GM18907 (cell line): ENCODE results near the gene FAM24B.
"Not testable (repeated sequence)": the region's sequence is repeated elsewhere in the genome, so short reads cannot be mapped to it uniquely, and the experiment has no call there.

Experiments
- ATAC-seq: cut with Tn5 transposase; IDR thresholded peaks from one replicate; pipeline ENCODE4 v1.9.1; 2021; ENCODE audit warnings: mild to moderate bottlenecking, moderate library complexity; ENCODE audit not compliant: unreplicated experiment

The FAM24B gene, protein sequence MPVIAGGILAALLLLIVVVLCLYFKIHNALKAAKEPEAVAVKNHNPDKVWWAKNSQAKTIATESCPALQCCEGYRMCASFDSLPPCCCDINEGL

DNA sequence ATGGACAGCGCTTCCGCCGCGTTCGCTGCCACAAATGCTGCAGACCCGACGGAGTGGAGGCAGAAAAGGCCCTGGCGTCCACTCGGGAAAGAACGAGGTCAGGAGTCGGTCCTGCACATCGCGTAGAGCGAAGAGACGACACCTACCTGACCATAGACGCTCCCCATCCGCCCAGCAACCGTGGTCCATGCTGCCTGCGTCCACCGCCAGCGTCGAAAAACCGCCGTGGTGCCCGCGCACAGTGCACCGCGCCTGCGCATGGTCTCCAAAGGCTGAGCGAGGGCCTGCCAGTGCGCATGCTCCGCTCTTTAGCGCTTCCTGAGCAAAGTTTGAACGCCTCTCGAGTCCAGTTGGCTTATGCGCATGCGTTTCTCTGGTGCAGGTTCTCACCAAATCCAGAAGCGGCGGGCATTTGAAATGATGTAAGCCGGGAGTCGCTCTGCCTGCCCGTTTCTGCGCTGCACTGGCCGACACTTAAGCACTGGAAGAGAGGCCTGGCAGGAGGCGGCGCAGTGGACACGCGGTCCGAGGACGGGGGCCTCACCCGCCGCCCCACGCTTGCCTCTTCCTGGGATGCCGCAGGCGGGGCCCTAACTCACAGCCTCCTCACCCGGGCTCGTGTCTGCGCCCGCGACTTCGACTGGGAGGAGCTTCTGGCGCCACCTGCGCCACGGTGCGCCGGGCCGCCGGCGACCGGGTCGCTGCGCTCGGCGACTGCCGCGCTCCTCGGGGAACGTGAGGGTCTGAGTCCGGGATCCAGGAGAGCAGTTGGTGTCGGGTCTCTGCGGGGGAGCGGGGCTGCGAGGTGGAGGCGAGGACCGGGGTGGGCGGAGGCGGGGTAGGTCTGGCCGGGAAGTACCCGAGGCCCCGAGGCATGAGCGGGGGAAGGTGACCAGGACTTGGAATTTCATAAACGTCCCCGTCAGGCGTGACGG, at the start of gene FAM24B:
TSS of gene FAM24B (minus strand) at position 243 of the 935 bp plus-strand sequence. CDS start 29,066 bp downstream, outside the sequence.
- ATAC-seq: peak; percentile 77

DNA sequence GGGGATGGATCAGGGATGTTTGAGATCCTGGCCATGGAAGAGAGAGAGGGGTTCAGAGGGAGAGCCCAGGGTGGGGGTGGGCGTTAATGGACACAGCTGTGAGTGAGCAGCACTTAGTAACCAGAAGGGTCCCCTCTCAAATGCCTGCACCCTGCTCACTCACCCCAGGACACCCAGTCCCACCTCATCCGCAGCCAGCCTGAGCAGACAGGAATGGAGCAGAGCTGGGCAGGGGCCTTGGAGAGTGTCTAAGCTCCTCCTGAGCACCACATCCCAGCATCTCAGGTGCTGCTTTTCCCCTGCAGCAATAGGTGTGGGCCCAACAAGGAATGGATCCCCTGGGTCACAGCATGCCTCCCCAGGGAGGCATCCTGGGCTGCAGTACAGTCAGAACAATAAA, 36.3 kb upstream of the FAM24B start:
- ATAC-seq: no peak

DNA sequence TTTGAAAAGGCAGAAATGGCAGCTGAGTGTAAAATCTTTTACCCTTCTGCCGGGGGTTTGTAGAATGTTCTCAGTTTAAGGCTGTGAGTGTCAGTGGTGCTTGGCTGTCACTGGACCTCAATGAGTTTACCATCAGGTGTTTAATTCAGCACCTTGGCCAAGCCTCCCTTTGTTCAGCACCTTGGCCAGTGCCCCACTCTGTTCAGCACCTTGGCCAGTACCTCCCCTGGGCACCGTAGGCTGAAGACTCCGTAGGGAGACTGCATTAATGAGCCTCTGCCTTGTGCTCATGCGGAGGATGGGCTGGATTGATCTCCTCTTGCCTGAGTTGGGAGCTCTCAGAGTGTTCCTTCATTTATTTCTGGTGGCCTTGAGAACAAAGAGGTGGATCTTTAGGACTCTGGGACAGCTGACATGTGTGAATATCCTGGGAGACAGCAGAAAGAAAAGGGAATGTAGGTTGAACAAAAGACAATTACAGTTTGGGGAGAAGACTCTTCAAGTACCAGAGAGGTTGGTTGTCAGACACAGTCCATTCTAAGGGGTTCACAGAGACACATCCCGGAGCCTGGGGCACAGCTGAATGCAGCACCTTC, 32.6 kb upstream of the FAM24B start:
- ATAC-seq: no peak

DNA sequence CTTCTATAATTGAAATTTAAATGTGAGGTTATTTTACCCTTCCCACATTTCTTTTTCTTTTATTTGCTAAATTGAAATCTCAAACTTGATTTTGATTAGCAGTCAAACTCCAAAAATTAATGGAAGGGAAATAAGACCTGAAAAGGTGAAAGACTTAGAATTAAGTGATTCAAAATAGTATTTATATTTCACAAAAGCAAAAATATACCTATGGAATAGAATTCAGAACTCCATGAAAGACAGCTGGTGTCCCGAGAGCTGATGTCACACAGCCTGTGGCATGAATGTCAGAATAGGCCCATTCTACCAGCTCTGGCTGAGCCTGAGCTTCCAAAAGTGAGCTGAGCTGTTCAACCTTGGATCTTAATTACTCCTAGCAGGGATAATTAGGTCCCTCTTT, 30.9 kb upstream of the FAM24B start, which contains the start of gene FAM24A:
TSS of gene FAM24A (plus strand) at position 301 of the 400 bp plus-strand sequence. CDS start 1,025 bp downstream, outside the sequence.
- no peak for ATAC-seq

DNA sequence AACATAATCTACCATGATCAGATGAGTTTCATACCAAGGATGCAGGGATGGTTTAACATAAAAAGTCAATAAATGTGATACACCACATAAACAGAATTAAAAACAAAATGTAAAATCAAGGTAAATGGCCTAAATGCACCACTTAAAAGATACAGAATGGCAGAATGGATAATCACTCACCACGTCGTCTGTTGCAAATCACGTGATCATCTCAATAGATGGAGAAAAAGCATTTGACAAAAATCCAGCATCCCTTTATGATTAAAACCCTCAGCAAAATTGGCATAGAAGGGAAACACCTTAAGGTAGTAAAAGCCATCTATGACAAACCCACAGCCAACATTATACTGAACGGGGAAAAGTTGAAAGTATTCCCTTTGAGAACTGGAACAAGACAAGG, 24.5 kb upstream of the FAM24B start:
- not testable (repeated sequence) for ATAC-seq

DNA sequence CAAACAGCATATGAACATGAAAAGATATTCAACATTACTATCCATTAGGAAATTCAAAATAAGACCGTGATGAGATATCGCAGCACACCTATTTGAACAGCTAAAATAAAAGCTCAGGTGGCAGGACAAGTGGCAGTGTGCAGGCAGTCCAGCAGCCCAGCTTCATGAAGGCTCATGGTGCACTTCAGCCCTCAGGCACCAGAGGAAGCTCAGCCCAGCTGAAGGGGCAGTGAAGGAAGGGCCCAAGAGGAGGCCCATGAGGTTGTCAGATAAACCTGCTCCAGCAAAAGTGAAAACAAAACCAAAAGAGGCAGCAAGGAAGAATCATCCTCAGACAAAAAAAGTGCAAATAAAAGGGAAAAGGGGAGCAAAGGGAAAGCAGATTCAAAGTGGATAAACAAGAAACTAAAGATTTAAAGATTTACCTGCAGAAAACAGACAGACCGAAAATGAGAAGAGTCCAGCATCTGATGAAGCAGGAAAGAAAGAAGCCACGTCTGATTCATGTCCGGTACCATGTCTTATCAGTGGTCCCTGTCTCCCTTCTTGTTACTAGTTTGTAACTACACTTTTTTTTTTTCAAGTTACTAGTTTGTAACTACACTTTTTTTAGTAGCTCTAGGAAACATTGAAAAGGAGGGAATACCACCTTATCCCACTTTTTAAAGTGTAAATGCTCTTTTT, 15.0 kb upstream of the FAM24B start:
- no peak for ATAC-seq

DNA sequence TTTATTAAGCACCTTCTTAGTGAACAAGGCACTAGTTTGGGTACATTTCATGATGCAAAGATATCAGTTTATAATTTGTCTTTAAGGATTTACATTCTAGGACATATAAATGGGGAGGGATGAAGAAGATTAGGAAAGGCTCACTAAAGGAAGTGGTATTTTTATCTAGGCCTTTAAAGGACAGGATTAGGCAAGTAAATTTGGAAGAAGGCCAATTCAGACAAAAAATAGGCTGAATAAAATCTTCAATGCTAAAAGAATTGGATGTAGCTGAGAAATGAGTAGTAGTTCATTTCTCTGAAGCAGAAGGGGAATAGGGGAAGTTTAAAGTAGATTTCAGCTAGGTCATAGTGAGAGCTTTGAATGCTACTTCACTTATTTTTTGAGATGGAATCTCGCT, 4.8 kb upstream of the FAM24B start:
- ATAC-seq: no peak

DNA sequence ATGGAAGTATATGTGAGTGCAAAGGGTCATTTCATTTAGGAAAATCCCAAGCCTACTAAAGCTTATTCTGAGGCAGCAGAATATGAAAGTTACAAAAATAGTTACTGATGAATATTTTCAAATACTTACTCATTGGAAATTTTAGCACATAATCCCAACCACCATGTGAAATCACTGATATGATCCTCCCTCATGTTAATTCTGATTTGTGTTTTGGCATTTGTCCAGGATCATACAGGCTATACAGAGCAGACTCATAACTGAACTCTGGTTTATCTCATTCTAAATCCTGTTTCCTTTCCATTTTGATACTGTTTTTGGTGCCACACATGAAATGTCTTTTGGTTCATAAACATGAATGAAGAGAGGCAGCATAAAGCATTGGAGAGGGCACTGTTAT, 3.4 kb upstream of the FAM24B start:
- no peak for ATAC-seq

DNA sequence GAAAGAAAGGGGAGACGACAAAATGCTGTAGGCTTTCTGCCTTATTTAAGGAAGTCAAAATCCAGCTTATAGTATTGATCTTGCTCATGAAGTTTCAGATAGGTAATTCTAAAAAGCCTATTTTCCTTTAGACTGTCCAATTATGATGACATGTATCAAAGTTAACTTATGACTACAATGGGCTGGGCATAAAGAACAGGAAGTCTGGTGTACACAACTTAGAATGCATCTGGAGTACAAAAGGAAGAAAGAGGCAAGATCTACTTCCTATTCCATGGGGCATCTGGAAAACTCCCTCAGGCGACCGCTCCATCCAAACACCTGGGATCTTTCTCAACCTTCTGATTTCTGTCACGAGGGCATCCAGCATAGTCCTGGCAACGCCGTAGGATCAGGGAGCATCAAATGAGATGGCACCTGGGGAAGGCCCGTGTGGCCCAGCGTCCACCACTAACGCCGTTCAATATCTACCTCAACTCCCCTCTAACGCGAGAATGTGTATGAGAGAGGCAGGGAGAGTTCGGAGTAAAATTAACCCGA, 512 bp downstream of the FAM24B start:
- ATAC-seq: peak; percentile 20

DNA sequence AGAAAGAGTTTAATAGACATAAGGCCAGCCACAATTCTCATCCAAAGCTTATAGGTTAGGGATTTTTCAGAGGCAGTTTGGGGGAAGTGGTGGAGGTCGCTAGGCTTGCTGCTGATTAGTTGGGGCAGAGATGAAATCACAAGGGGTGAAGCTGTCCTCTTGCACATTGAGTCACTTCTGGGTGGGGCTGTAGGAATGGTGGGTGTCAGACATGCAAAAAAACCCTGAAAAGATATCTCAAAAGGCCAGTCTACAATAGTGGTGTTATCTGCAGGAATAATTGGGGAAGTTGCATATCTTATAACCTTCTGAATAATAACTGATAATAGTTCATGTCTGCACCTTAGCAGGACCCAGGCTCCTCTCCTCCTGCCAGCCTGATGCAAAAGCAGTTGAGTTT, 2.1 kb downstream of the FAM24B start:
- ATAC-seq: no peak

DNA sequence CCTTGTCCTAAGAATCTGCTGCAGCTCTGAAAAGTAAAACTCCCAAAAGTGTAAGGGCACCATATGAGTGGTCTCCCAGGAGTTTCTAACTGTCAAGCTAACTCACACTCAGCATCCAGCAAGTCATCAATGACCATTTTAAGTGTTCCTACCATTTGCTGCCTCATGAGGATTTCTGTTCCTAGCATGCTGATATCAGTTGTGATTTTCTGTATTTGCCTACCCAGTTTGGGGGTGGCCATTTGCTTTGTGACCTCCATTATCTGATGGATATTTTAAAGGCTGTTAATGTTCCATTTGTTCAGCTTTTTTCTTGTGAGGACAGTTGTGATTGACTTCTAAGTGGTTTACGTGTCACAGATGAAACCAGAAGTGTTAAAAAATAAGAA, 2.9 kb downstream of the FAM24B start:
- ATAC-seq: no peak

DNA sequence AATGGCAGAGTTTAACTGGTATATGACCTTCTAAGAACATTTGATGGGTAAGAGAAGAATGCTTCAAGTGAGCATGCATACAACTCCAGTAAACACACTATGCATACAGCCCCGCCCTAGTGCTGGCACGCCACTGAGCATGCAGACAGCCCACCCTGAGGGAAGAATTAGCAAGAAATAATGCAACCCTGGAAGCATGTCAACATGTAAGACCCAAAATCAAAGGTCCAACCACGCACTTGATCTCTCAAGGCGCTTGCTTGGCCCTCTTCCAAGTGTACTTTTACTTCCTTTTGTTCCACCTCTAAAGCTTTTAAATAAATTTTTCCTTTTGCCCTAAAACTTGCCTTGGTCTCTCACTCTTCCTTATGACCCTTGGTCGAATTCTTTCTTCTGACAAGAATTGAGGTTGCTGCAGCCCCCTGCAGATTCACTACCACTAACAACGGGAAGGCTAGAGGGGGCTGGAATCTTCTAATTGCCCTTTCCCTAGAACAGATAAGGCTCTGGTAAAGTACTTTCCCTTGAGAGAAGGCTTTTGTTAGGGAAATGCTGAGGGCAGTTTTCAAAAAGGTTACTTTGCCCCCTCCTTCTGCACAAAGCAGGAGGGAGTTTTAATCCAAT, 3.4 kb downstream of the FAM24B start:
- no peak for ATAC-seq

DNA sequence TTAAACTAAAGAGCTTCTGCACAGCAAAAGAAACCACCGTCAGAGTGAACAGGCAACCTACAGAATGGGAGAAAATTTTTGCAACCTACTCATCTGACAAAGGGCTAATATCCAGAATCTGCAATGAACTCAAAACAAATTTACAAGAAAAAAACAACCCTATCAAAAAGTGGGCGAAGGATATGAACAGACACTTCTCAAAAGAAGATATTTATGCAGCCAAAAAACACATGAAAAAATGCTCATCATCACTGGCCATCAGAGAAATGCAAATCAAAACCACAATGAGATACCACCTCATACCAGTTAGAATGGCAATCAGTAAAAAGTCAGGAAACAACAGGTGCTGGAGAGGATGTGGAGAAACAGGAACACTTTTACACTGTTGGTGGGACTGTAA, 7.4 kb downstream of the FAM24B start:
- not testable (repeated sequence) for ATAC-seq

DNA sequence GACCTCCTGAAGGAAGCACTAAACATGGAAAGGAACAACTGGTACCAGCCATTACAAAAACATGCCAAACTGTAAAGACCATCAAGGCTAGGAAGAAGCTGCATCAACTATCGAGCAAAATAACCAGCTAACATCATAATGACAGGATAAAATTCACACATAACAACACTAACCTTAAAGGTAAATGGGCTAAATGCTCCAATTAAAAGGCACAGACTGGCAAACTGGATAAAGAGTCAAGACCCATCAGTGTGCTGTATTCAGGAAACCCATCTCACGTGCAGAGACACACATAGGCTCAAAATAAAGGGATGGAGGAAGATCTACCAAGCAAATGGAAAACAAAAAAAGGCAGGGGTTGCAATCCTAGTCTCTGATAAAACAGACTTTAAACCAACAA, 10.6 kb downstream of the FAM24B start:
- ATAC-seq: not testable (repeated sequence)

DNA sequence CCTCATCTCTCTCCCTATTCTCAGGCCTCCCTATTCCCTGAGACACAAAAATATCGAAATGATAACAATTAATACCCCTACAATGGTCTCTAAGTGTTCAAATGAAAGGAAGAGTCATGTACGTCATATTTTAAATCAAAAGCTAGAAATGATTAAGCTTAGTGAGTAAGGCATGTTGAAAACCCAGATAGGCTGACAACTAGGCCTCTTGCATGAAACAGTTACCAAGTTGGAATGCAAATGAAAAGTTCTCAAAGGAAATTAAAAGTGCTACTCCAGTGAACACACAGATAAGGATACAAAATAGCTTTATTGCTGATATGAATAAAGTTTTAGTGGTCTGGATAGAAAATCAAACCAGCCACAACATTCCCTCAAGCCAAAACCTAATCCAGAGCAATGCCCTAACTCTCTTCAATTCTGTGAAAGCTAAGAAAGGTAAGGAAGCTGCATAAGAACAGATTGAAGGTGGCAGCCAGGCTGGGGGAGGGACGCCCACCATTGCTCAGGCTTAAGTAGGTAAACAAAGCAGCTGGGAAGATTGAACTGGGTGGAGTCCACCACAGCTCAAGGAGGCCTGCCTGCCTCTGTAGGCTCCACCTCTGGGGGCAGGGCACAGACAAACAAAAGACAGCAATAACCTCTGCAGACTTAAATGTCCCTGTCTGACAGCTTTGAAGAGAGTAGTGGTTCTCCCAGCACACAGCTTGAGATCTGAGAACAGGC, 12.5 kb downstream of the FAM24B start:
- ATAC-seq: not testable (repeated sequence)

DNA sequence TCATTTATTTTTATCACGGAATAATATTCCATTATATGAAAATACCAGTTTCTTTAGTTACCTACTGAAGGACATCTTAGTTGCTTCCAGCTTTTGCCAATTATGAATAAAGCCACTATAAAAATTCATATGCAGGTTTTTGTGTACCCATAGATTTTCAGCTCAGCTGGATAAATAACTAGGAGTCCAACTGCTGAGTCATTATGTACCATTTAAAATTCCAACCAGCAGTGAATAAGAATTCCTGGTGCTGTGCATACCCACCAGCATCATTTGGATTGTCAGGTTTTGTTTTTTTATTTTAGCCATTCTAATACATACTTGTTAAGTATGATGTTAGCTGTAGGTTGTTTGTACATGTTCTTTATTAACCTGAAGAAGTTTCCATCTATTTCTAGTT, 14.5 kb downstream of the FAM24B start:
- no peak for ATAC-seq

DNA sequence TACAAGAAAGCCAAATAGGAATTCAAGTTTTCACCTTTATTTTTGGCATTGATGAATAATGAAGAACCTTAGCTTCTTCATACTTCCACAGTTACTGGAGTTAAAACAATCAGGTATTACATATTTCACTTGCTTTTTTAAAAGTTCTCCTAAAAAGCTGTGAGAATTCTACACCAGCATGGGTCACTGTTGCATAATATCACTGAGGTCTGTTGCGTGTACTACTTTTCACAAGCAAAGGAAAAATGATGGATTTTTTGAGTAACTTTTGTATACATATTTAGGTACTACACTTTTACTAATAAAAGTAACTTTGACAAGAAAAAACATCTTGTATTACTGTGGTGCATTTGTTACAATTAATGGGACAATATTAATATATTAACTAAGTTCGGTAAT, 15.2 kb downstream of the FAM24B start:
- no peak for ATAC-seq

DNA sequence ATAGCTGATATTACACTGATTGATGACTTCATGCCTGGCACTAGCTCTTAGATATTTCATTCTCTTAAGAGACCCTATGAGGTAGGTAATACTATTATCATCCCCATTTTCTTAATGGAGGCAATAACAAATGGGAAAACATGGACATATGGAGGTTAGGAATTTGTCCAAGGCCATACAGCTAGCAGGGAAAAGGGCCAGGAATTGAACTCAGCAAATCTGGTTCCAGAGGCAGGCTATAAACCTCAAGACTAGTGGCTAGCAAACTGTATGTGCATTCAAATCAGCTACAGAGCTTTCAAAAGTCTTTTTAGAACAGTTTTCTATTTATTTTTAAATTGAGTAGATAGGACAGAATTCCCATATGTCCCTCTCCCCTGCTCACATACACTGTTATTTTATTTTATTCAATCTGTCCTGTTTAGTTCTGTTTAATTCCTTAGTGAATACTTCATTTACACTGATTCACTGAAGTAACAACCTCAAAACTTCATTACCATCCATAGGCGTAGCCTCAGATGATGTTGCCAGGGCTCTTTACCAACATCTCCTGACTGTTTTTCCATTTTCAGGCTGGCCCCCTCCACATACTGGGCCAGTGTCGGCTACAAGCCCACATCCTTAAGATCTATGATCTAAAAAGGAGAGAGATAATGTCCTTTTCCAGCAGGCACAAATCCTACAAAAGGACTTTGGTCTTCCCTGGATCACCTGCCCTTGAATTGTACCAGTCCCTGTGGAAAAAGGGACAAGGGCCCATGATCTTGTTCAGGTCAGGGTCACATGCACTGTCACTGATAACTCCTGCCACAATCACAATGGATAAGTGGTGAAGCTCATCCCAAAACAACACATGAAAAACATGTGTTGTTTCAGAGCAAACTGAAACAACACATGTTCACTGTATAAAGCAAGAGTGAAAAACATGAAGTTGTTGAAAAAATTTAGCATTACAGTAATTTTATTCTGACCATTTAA, 15.9 kb downstream of the FAM24B start:
- no peak for ATAC-seq

DNA sequence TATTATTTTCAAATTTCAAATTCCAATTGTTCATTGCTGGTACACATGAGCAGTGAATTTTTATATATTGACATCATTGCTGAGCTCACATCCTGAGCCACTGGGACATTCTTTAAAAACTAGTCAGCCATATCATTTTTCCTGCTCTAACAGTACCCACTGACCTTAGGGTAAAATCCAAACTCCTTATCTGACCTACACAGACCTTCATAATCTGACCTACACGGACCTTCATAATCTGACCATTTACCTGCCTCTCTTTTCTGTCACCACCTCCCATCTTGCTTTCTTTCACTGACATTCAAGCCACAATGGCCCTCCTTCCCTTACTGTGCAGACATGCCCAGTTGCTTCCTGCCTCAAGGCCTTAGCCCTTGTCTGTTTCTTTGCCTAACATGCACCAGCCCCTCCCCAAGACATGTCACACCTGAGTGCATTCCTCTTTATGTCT, 17.6 kb downstream of the FAM24B start:
- ATAC-seq: no peak
